Transverse colon (tissue), 4 donors: Measurements from ENCODE around the gene AQP4. TPM values are rescaled to one million over a fixed set of nuclear protein-coding genes. Genes with fewer than 3 reads are reported as not detected.

Experiments used
- DNase-seq: peaks from one replicate; pipeline ENCODE4 v3.0.0-alpha.2; 2019
- H3K27ac ChIP-seq, 4 donors: fragments of 200-600 bp; sonication (generic); 2 replicates each; pipeline ENCODE4 v1.5.1; 2016 to 2018; ENCODE audit warnings: inconsistent platforms in 4 of 4
- H3K27me3 ChIP-seq: fragments of 200-600 bp; sonication (generic); 2 replicates; pipeline ENCODE4 v1.5.1; 2017; ENCODE audit warnings: inconsistent platforms
- H3K36me3 ChIP-seq, 4 donors: fragments of 200-600 bp; sonication (generic); 2 replicates each; pipeline ENCODE4 v1.5.1; 2017 to 2019; ENCODE audit warnings: inconsistent platforms in 4 of 4
- H3K4me1 ChIP-seq, 4 donors: fragments of 200-600 bp; sonication (generic); 2 replicates each; pipeline ENCODE4 v1.5.1; 2017 to 2020; ENCODE audit warnings: inconsistent platforms in 4 of 4
- H3K4me3 ChIP-seq, 4 donors: fragments of 200-600 bp; sonication (generic); 1 replicate in 1 of 4; 2 replicates in 3 of 4; pipeline versions ENCODE4 v1.5.1 to v1.6.1; 2017 to 2019; ENCODE audit warnings: inconsistent platforms in 4 of 4
- H3K9me3 ChIP-seq, 2 donors: fragments of 200-600 bp; sonication (generic); 2 replicates each; pipeline ENCODE4 v1.5.1; 2017 to 2019; ENCODE audit warnings: inconsistent platforms in 2 of 2
- CTCF ChIP-seq, 5 experiments: fragments of 200-600 bp in 3 of 5; fragments of 450-650 bp in 2 of 5; sonication (generic) in 3 of 5; IDR thresholded peaks; 1 replicate in 2 of 5; 2 replicates in 3 of 5; pipeline ENCODE4 v1.5.1; 2016 to 2017; ENCODE audit warnings: antibody characterized with exemption in 5 of 5, inconsistent platforms in 3 of 5, mild to moderate bottlenecking in 2 of 5, moderate library complexity in 1 of 5
- EP300 ChIP-seq: sonication (generic); formaldehyde crosslinking; IDR thresholded peaks from one replicate; pipeline ENCODE4 v1.6.1; 2017; ENCODE audit warnings: antibody characterized with exemption, low read depth
- POLR2A ChIP-seq: fragments of 450-650 bp; IDR thresholded peaks from one replicate; pipeline ENCODE4 v1.6.1; 2016; ENCODE audit warnings: antibody characterized with exemption, mild to moderate bottlenecking, moderate library complexity
- POLR2AphosphoS5 ChIP-seq, 3 donors: sonication (generic); formaldehyde crosslinking; IDR thresholded peaks; one replicate each; pipeline ENCODE4 v1.6.1; 2016; ENCODE audit warnings: antibody characterized with exemption in 3 of 3
- WGBS, 2 donors: methylation state at CpG; one replicate each; pipeline ENCODE4 v1.1.5; 2018; ENCODE audit warnings: low coverage in 1 of 2; 5-methylcytosine and 5-hydroxymethylcytosine counted together
- in situ Hi-C, 4 donors: fragments of 200-750 bp; cut with MboI; loops; one replicate each; pipeline versions ENCODE4 v1.15.0 to v1.15.1; 2017; ENCODE audit warnings: low sequenced_read_pairs in 3 of 4, low pct_ligation_motif_present in 1 of 4, low pct_unique_long_range_greater_than_20kb in 1 of 4
- intact Hi-C: fragments of 100-400 bp; cut with DNase I; formaldehyde crosslinking; loops from one replicate; pipeline ENCODE4 v1.15.1; 2023; ENCODE audit warnings: low total_unique reads
- total RNA-seq, 4 donors: library from RNA; depleted of rRNA; stranded (reverse); fragments of >200 nt; gene quantifications; one replicate each; pipeline ENCODE4 v1.1.0, GENCODE V29; 2016

AQP4 gene
- total RNA-seq, 4 donors from 2014 or later: 2.2 TPM; not detected in 3

GRCh38 chr18:26868968-26869586 lies 3.6 kb upstream of the AQP4 start:
- intact Hi-C loops: loop anchor here (5.0 kb wide), 1 partner anchor 202 kb away; no protein-coding TSS in a partner anchor

GRCh38 chr18:26867471-26867870 lies 2.0 kb upstream of the AQP4 start:
- in situ Hi-C loops: no loop called here

More at GRCh38 chr18:26868968-26869586, 3.6 kb upstream of the AQP4 start:
- H3K4me3 ChIP-seq: no peak overlapping the region
- no peaks in the 10 kb centered on the region for H3K9me3 ChIP-seq
- peaks cover 0 to 20% (median 4%) of the 10 kb centered on the region in 4 donors for H3K4me1 ChIP-seq
- in situ Hi-C loops: no loop called here
- H3K36me3 ChIP-seq: no peaks in the 10 kb centered on the region
- 33 to 42% methylated on average over 4 to 6 of the region's 6 CpGs for WGBS, 2 donors
- DNase-seq: no peak
- TF ChIP-seq POLR2AphosphoS5 (IDR thresholded peaks at IDR 0.05): no peak
- TF ChIP-seq CTCF (IDR thresholded peaks at IDR 0.05): no peak
- TF ChIP-seq EP300: no peak
- no peak for TF ChIP-seq POLR2A
- peaks cover 14% of the 10 kb centered on the region for H3K27me3 ChIP-seq
- no peak overlapping the region for H3K27ac ChIP-seq

GRCh38 chr18:26864658-26865057 lies 849 bp downstream of the AQP4 start:
- H3K4me3 ChIP-seq: no peak overlapping the region
- TF ChIP-seq CTCF (IDR thresholded peaks at IDR 0.05) (no peak), EP300 (no peak), POLR2AphosphoS5 (IDR thresholded peaks at IDR 0.05) (no peak), POLR2A (no peak)
- peaks cover 25% of the 10 kb centered on the region for H3K27me3 ChIP-seq
- in situ Hi-C loops: no loop called here
- WGBS, 2 donors: 77% methylated on average over 7 of the region's 7 CpGs; no CpG with 5 or more reads in 1 of the 2 donors
- no peak overlapping the region for H3K27ac ChIP-seq
- no peaks in the 10 kb centered on the region for H3K36me3 ChIP-seq
- H3K9me3 ChIP-seq: no peaks in the 10 kb centered on the region
- intact Hi-C loops: loop anchor here (5.0 kb wide), 1 partner anchor 197 kb away; no protein-coding TSS in a partner anchor
- DNase-seq: no peak
- H3K4me1 ChIP-seq: peaks cover 0 to 22% (median 8%) of the 10 kb centered on the region in 4 donors

More at GRCh38 chr18:26867471-26867870, 2.0 kb upstream of the AQP4 start:
- 75 to 80% methylated on average over 4 of the region's 4 CpGs for WGBS, 2 donors
- no peak for DNase-seq
- Histone ChIP-seq H3K36me3 (no peaks in the 10 kb centered on the region), H3K27ac (no peak overlapping the region), H3K27me3 (peaks cover 25% of the 10 kb centered on the region), H3K9me3 (no peaks in the 10 kb centered on the region), H3K4me1 (peaks cover 0 to 27% (median 8%) of the 10 kb centered on the region in 4 donors), H3K4me3 (no peak overlapping the region)
- intact Hi-C loops: loop anchor here (5.0 kb wide), 1 partner anchor 200 kb away; no protein-coding TSS in a partner anchor
- TF ChIP-seq EP300 (no peak), CTCF (IDR thresholded peaks at IDR 0.05) (no peak), POLR2A (no peak), POLR2AphosphoS5 (IDR thresholded peaks at IDR 0.05) (no peak)

- no peak overlapping the region for H3K4me3 ChIP-seq
- DNase-seq: no peak
- H3K4me1 ChIP-seq: peaks cover 0 to 16% (median 7%) of the 10 kb centered on the region in 4 donors
- peaks cover 25% of the 10 kb centered on the region for H3K27me3 ChIP-seq
- intact Hi-C loops: no loop called here
- in situ Hi-C loops: no loop called here
- 53 to 60% methylated on average over 8 to 9 of the region's 9 CpGs for WGBS, 2 donors
- TF ChIP-seq CTCF (IDR thresholded peaks at IDR 0.05) (no peak), POLR2AphosphoS5 (IDR thresholded peaks at IDR 0.05) (no peak), POLR2A (no peak), EP300 (no peak)
- no peaks in the 10 kb centered on the region for H3K9me3 ChIP-seq
- H3K36me3 ChIP-seq: no peaks in the 10 kb centered on the region
- H3K27ac ChIP-seq: no peak overlapping the region
Observed at GRCh38 chr18:26863921-26864497, 1.5 kb downstream of the AQP4 start.
